Measurements from ENCODE around the gene FUBP3. TPM values are rescaled to one million over a fixed set of nuclear protein-coding genes. Genes with fewer than 3 reads are reported as not detected.

The FUBP3 gene
- total RNA-seq, 1 experiment from 2014 or later, result 78.6 TPM

DNA sequence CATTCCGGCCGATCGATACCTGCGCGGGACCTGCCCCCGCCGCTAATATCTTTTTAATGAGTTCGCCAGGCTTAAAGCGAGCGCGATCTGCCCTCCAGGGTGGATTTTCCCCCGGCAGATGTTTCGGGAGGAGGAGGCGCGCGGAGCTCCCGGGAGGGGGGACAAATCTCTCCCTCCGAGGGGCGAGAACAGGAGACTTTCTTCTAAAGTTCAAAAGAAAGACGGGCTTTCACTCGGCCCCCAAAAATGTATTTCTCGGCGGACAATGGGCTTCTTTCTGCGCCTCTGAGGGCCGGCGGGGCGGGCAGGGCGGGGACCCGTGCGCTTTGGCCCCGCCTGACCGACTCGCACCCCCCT is 80.9 kb downstream of the FUBP3 start:
- no peak overlapping the region; the same call in 1 of the 2 replicates for H3K14ac ChIP-seq (ENCODE audit: insufficient read depth, low read length)
- H3K79me2 ChIP-seq (ENCODE audit: insufficient read depth, low read length), result no peaks in the 10 kb centered on the region
- Mint-ChIP-seq H3K27me3 (ENCODE audit: low read depth) (peaks cover 100% of the 10 kb centered on the region), H3K4me1 (peaks cover 5 to 25% of the 10 kb centered on the region in 2 experiments), H3K36me3 (ENCODE audit: insufficient read depth in 1 of 3, low read depth in 3 of 3) (peaks cover 3 to 7% (median 5%) of the 10 kb centered on the region in 3 experiments; a peak in 4 of 7 replicates), H3K4me3 (peak overlapping the region; percentile 40 to 83; a peak in 4 of 5 replicates), H3K9me3 (peaks cover 0 to 13% of the 10 kb centered on the region in 2 experiments; a peak in 3 of 5 replicates), H3K27ac (no peak overlapping the region)
- no peak overlapping the region for H3K27ac ChIP-seq (ENCODE audit: insufficient read length, low read depth, low read length)
- H3K79me1 ChIP-seq (ENCODE audit: insufficient read depth, low read depth, low read length, poor library complexity, severe bottlenecking), result no peaks in the 10 kb centered on the region
- no peak overlapping the region for H2BK15ac ChIP-seq (ENCODE audit: low read depth, low read length)
- H3K27me3 ChIP-seq (ENCODE audit: insufficient read depth, low read length), result peaks cover 82% of the 10 kb centered on the region
- no peak overlapping the region for H2AFZ ChIP-seq (ENCODE audit: low read length)
- TF ChIP-seq, protein P1, sequence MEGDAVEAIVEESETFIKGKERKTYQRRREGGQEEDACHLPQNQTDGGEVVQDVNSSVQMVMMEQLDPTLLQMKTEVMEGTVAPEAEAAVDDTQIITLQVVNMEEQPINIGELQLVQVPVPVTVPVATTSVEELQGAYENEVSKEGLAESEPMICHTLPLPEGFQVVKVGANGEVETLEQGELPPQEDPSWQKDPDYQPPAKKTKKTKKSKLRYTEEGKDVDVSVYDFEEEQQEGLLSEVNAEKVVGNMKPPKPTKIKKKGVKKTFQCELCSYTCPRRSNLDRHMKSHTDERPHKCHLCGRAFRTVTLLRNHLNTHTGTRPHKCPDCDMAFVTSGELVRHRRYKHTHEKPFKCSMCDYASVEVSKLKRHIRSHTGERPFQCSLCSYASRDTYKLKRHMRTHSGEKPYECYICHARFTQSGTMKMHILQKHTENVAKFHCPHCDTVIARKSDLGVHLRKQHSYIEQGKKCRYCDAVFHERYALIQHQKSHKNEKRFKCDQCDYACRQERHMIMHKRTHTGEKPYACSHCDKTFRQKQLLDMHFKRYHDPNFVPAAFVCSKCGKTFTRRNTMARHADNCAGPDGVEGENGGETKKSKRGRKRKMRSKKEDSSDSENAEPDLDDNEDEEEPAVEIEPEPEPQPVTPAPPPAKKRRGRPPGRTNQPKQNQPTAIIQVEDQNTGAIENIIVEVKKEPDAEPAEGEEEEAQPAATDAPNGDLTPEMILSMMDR (conservative IDR thresholded peaks at IDR 0.05), result no peak
- no peak overlapping the region for H4K91ac ChIP-seq (ENCODE audit: insufficient read length, low read depth, low read length)
- H3K23ac ChIP-seq (ENCODE audit: insufficient read length, low read depth, low read length), result no peak overlapping the region
- H3K56ac ChIP-seq (ENCODE audit: insufficient read length, low read depth, low read length), result no peak overlapping the region
- peak; percentile 32 for DNase-seq
- WGBS (ENCODE audit: extremely low coverage, insufficient read length, low lambda C conversion rate), result no CpG with 5 or more reads among the region's 33 CpGs
- H2AK5ac ChIP-seq (ENCODE audit: insufficient read length, low read length), result no peak overlapping the region
- H3K4ac ChIP-seq (ENCODE audit: low read depth, low read length), result no peak overlapping the region
- peaks cover 18% of the 10 kb centered on the region for H3K23me2 ChIP-seq (ENCODE audit: insufficient read length, low read depth, low read length, poor library complexity, severe bottlenecking)
- no peak overlapping the region for H2BK5ac ChIP-seq (ENCODE audit: insufficient read length, low read length)
- no peak overlapping the region for H3K9ac ChIP-seq (ENCODE audit: extremely low read depth, insufficient read length, low read length)
- H3K4me1 ChIP-seq (ENCODE audit: insufficient read depth, low read length), result no peaks in the 10 kb centered on the region
- H3K4me2 ChIP-seq (ENCODE audit: insufficient read depth, insufficient read length, low read length), result peak overlapping the region; percentile 2
- H4K5ac ChIP-seq (ENCODE audit: insufficient read length, low read depth, low read length), result no peak overlapping the region
- H3T11ph ChIP-seq (ENCODE audit: low read length), result no peak overlapping the region
- H2BK20ac ChIP-seq (ENCODE audit: low read depth, low read length, poor library complexity, severe bottlenecking), result no peak overlapping the region
- no peak overlapping the region for H3K18ac ChIP-seq (ENCODE audit: insufficient read length, low read depth, low read length)
- no peak overlapping the region for H2BK12ac ChIP-seq (ENCODE audit: insufficient read length, low read depth, low read length)
- H4K20me1 ChIP-seq (ENCODE audit: control insufficient read depth, insufficient read depth, insufficient read length), result no peaks in the 10 kb centered on the region
- H4K8ac ChIP-seq (replicated peaks; ENCODE audit: insufficient read length, low read depth, low read length), result no peak overlapping the region
- no peak overlapping the region for H2BK120ac ChIP-seq (ENCODE audit: low read depth, low read length, poor library complexity, severe bottlenecking)
- H3K9me3 ChIP-seq (ENCODE audit: control insufficient read depth, low read depth, low read length), result no peaks in the 10 kb centered on the region

All from H9 (cell line).